Posterior vena cava (tissue), 2 donors: ENCODE data around the gene HS3ST2. TPM values are rescaled to one million over a fixed set of nuclear protein-coding genes. Genes with fewer than 3 reads are reported as not detected.
"Not testable (repeated sequence)": the region's sequence is repeated elsewhere in the genome, so short reads cannot be mapped to it uniquely, and the experiment has no call there.

Source experiments
- DNase-seq: peaks from one replicate; pipeline ENCODE4 v3.0.0-alpha.2; 2020; ENCODE audit warnings: low spot score
- intact Hi-C, 2 donors: fragments of 100-400 bp; cut with DNase I; formaldehyde crosslinking; loops; one replicate each; pipeline versions ENCODE4 v1.14.1 to v1.14.2; 2022 to 2023
- total RNA-seq, 2 donors: library from RNA; stranded (reverse); fragmentation: NEBNext Ultra II Directional; extraction: Animal tissue kit (Norgen Biotek cat#: 25700); gene quantifications; one replicate each; pipeline ENCODE4 v1.2.1, GENCODE V29; 2021
- donor health status: DM: yes; HTN: yes; CAD: no.
- donor health status: DM: yes; HTN: yes; CAD: no.

The HS3ST2 gene
- total RNA-seq, 2 donors from 2014 or later: 2.5 to 4.0 TPM

- intact Hi-C loops: no loop called here
- no peak for DNase-seq
Measured at GRCh38 chr16:22805326-22805725, 8.6 kb upstream of the HS3ST2 start.

GRCh38 chr16:22806811-22807210 lies 7.2 kb upstream of the HS3ST2 start:
- intact Hi-C loops: no loop called here
- no peak for DNase-seq

DNA sequence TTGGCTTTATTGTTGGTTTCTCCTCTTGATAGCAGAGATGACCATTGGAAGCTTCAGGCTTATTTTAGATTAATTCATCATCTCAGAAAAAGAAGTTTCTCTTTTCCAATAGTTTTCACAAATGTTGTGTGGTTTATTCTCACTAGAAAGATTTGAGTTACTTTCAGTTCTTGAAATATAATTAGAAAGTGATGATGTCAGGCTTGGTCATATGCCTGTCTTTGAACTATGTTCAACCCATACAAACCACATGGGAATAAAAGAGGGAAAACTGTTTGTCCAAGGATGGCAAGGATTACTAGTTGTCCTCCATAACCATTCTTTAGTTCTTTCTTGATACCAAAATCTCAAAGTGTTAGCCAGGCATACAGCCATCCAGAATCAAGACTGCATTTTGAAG lies 3.7 kb upstream of the HS3ST2 start:
- DNase-seq: no peak
- intact Hi-C loops: no loop called here

- intact Hi-C loops: no loop called here
- DNase-seq: peak; percentile 90
Measured at GRCh38 chr16:22813223-22813947, 577 bp upstream of the HS3ST2 start.

GRCh38 chr16:22814711-22815105 lies 746 bp downstream of the HS3ST2 start:
- intact Hi-C loops: no loop called here
- DNase-seq: peak; percentile 81

GRCh38 chr16:22815863-22816262 lies 1.9 kb downstream of the HS3ST2 start:
- intact Hi-C loops: no loop called here
- no peak for DNase-seq

DNA sequence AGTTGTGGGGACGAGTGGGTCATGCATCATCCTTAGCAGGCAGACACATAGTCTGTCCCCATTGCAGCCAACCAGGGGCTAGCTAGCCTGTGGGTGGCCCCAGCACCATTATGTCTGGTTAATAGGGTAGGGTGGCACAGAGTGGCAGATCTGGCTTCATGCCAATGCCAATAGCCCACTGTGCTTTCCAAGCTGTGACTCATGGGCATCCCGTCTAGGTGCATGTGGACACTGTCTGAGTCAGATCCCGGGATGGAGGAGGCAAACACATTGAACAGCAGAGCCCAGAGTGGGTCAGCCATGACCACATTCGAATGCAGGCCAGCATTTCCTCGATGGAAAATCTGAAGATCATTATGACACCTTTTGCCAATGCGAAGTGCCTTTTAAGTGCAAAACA lies 2.5 kb downstream of the HS3ST2 start:
- DNase-seq: no peak

DNA sequence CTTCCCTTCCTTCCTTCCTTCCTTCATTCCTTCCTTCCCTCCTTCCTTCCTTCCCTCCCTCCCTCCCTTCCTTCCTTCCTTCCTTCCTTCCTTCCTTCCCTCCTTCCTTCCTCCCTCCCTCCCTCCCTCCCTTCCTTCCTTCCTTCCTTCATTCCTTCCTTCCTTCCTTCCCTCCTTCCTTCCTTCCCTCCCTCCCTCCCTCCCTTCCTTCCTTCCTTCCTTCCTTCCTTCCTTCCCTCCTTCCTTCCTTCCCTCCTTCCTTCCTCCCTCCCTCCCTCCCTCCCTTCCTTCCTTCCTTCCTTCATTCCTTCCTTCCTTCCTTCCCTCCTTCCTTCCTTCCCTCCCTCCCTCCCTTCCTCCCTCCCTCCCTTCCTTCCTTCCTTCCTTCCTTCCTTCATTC lies 4.8 kb downstream of the HS3ST2 start:
- intact Hi-C loops, DNase-seq: not testable (repeated sequence)

More for the DNA sequence above, 2.5 kb downstream of the HS3ST2 start:
- intact Hi-C loops: no loop called here

DNA sequence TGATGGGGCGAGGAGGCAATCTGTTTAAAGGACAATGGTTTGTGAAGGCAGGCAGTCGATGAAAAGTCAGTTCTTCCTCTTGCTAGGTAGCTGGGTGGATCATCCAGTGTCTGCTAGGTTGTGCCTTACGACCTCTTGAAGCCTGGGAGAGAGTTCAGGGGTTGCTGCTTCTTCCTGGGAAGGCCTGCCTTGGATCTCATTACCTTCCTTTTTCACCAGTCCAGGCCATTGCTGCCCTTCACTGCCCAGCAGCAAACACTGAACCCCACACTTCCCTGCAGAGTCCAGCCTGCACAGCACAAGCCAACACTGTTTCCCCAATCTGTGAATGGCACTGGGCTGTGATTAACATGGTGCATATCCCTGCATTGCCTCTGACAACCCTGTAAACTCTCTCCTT lies 24.7 kb downstream of the HS3ST2 start:
- intact Hi-C loops: no loop called here
- DNase-seq: no peak

GRCh38 chr16:22842031-22842430 lies 28.1 kb downstream of the HS3ST2 start:
- intact Hi-C loops, DNase-seq: not testable (repeated sequence)

- DNase-seq: no peak
- intact Hi-C loops: no loop called here
Measured at GRCh38 chr16:22843122-22843521, 29.2 kb downstream of the HS3ST2 start.

DNA sequence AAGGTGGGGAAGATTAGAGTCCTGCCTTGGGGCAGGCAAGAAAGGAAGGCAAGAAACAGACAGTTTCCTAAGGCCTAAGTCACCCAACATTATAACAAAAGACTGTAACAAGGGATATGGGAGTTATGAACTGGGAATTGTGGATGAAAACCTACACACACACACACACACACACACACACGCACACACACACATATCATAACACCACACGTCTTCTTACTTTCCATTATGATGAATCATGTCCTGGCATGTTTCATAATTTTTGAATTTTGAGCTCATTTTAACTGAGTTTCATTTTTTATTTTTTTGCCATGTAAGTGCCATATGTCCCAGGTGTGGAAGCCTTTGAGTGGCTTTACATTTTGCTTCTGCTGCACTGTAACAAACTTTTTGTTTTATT lies 29.9 kb downstream of the HS3ST2 start:
- DNase-seq: no peak
- intact Hi-C loops: no loop called here

GRCh38 chr16:22844416-22844815 lies 30.5 kb downstream of the HS3ST2 start:
- no peak for DNase-seq
- intact Hi-C loops: no loop called here

- intact Hi-C loops: no loop called here
- no peak for DNase-seq
Measured at GRCh38 chr16:22847100-22847499, 33.1 kb downstream of the HS3ST2 start.

- no peak for DNase-seq
- intact Hi-C loops: no loop called here
Measured at GRCh38 chr16:22847690-22848089, 33.7 kb downstream of the HS3ST2 start.

DNA sequence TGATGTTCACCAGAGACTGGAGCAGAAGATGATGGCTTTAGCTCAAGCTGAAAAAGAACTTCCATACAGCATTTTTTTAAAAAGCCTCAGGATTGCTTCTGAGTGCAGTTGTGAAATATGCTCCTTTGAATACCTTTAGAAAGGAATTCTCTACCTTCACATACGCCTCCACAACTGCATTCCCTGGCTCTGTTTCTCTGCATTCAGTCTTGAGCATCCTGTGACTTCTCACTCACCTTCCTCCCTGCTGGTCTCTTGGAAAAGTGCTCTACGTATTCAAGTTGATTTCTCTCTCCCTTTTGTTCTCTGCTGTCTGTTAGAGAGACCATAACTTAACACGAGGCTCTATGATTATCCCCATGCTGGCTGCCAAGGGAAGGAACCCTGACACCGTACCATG lies 34.5 kb downstream of the HS3ST2 start:
- no peak for DNase-seq
- intact Hi-C loops: no loop called here

DNA sequence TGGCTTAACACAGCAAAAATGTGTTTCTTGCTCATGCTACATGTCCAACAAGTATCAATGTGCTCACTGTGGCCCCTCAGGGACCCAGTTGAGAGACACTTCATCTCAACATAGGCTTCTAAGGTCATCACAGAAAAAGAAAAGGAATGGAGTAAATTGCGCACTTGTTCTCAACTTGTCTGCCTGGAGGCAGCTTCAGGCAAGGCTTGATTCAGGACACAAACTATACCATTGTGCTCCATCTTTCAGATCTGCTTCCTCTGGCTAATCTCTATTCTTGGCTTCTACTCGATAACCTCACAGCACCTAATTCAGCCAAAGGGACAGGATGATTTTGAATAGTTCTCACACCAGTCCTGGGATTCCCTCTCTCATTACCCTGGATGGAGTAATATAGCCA lies 35.6 kb downstream of the HS3ST2 start:
- no peak for DNase-seq
- intact Hi-C loops: no loop called here

GRCh38 chr16:22855231-22855630 lies 41.3 kb downstream of the HS3ST2 start:
- no peak for DNase-seq
- intact Hi-C loops: no loop called here

- intact Hi-C loops: no loop called here
- DNase-seq: no peak
Measured at GRCh38 chr16:22857296-22858025, 43.5 kb downstream of the HS3ST2 start.

DNA sequence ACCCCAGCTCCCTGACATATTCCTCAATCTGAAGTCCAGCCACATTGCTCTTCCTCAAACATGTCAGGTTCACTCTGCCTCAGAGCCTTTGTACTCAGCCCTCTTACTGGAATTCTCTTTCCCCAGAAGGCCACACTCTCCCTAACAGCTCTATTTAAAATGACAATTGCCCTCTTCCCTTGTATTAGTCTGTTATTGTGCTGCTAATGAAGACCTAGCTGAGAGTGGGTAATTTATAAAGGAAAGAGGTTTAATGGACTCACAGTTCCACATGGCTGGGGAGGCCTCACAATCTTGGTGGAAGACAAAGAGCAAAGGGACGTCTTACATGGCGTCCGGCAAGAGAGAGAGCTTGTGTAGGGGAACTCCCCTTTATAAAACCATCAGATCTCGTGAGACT lies 46.0 kb downstream of the HS3ST2 start:
- intact Hi-C loops: no loop called here
- no peak for DNase-seq

GRCh38 chr16:22861580-22861979 lies 47.6 kb downstream of the HS3ST2 start:
- intact Hi-C loops: no loop called here
- DNase-seq: no peak
